ENCODE measurements around the gene GABBR1. TPM values are rescaled to one million over a fixed set of nuclear protein-coding genes. Genes with fewer than 3 reads are reported as not detected.
A peak's percentile ranks its signal among the peaks of the same experiment; 100 is the strongest.

GABBR1 gene
- total RNA-seq (10 to 100 TPM; 48.0 to 82.7 (median 74.8) TPM), total RNA-seq (3.7 to 58.6 (median 23.2) reads per million in 29 experiments)
- total RNA-seq (2013): 29.2 TPM

- Mint-ChIP-seq H3K9me3 (no peaks in the 10 kb centered on the region), H3K27ac (peak within 1 kb of the TSS; percentile 76 to 78), H3K4me3 (peak within 1 kb of the TSS; percentile 80 to 95 (median 89)), H3K4me1 (peaks cover 48 to 57% (median 52%) of the 10 kb centered on the region in 3 donors), H3K27me3 (peaks cover 0 to 2% of the 10 kb centered on the region in 2 donors), H3K36me3 (no peaks in the 10 kb centered on the region)
- DNase-seq (peak; percentile 36 to 78 (median 55)), ATAC-seq (replicated peaks in 1 of 4) (peak; percentile 80 to 84 (median 82))
- Histone ChIP-seq H3K4me1 (ENCODE audit: control insufficient read depth in 1 of 2, extremely low read depth in 1 of 2, insufficient read depth in 2 of 2, low read length in 2 of 2) (peaks cover 18 to 38% of the 10 kb centered on the region in 2 experiments), H3K9me3 (no peaks in the 10 kb centered on the region), H3K27me3 (replicated peaks in 1 of 2; ENCODE audit: control insufficient read depth in 2 of 2, extremely low read depth in 1 of 2, insufficient read depth in 2 of 2, low read length in 1 of 2) (peaks cover 0 to 14% of the 10 kb centered on the region in 2 experiments), H3K27ac (ENCODE audit: low read length) (peak within 1 kb of the TSS; percentile 52), H3K4me3 (ENCODE audit: control insufficient read depth in 1 of 2, extremely low read depth in 1 of 2, low read length in 1 of 2) (peak within 1 kb of the TSS; percentile 72 to 77), H3K36me3 (ENCODE audit: control insufficient read depth in 2 of 2, extremely low read depth in 1 of 2, insufficient read depth in 1 of 2, low read length in 1 of 2) (no peaks in the 10 kb centered on the region)
- 1% methylated on average over 24 of the region's 57 CpGs for WGBS (ENCODE audit: insufficient coverage)
- CTCF ChIA-PET: interaction anchor here in 1 of 2 donors (1.3 to 1.8 kb wide), 2 partner anchors 14 to 17 kb away, joined by 3 to 10 read pairs; no protein-coding TSS in a partner anchor
- POLR2A ChIA-PET: interaction anchor here in 1 of 2 donors (0.6 kb wide), 1 partner anchor 10 kb away, joined by 3 read pairs; no protein-coding TSS in a partner anchor
Observed at GRCh38 chr6:29632789-29633533, at the start of gene GABBR1. Gene GABBR1, minus strand, starts transcription at chr6:29633183. Its CDS starts 798 bp downstream, at chr6:29632385.

GRCh38 chr6:29681811-29682210, 48.8 kb upstream of the GABBR1 start:
- ATAC-seq (replicated peaks in 1 of 4): no peak
- CTCF ChIA-PET: no interaction called here

GRCh38 chr6:29680904-29681303, 47.9 kb upstream of the GABBR1 start, which contains the start of gene ZFP57:
Gene ZFP57, minus strand, starts transcription at chr6:29681152. Its CDS starts 4,149 bp downstream, at chr6:29677003.
- H3K4me1 Mint-ChIP-seq: peaks cover 10 to 23% (median 15%) of the 10 kb centered on the region in 3 donors
- Histone ChIP-seq H3K4me3 (ENCODE audit: control insufficient read depth in 1 of 2, extremely low read depth in 1 of 2, low read length in 1 of 2) (peak within 1 kb of the TSS in 1 of 2 donors; percentile 51), H3K27me3 (replicated peaks in 1 of 2; ENCODE audit: control insufficient read depth in 2 of 2, extremely low read depth in 1 of 2, insufficient read depth in 2 of 2, low read length in 1 of 2) (peaks cover 6 to 23% of the 10 kb centered on the region in 2 experiments), H3K4me1 (ENCODE audit: control insufficient read depth in 1 of 2, extremely low read depth in 1 of 2, insufficient read depth in 2 of 2, low read length in 2 of 2) (no peaks in the 10 kb centered on the region), H3K9me3 (no peaks in the 10 kb centered on the region), H3K27ac (ENCODE audit: low read length) (no peak within 1 kb of the TSS), H3K36me3 (ENCODE audit: control insufficient read depth in 2 of 2, extremely low read depth in 1 of 2, insufficient read depth in 1 of 2, low read length in 1 of 2) (no peaks in the 10 kb centered on the region)
- H3K27me3 Mint-ChIP-seq: peaks cover 3 to 10% of the 10 kb centered on the region in 2 donors
- ChIA-PET CTCF (no interaction called here), POLR2A (no interaction called here)
- peaks cover 0 to 4% (median 0%) of the 10 kb centered on the region in 3 donors for H3K9me3 Mint-ChIP-seq
- H3K36me3 Mint-ChIP-seq: no peaks in the 10 kb centered on the region
- H3K4me3 Mint-ChIP-seq: peak within 1 kb of the TSS in 1 of 3 donors; percentile 64
- ATAC-seq (replicated peaks in 1 of 4) (no peak), DNase-seq (no peak)
- no peak within 1 kb of the TSS for H3K27ac Mint-ChIP-seq
- WGBS (ENCODE audit: insufficient coverage): 40% methylated on average over 27 of the region's 31 CpGs

More at GRCh38 chr6:29681811-29682210, 48.8 kb upstream of the GABBR1 start:
- POLR2A ChIA-PET: interaction anchor here in 1 of 2 donors (0.6 kb wide), 1 partner anchor 56 kb away, joined by 3 read pairs; no protein-coding TSS in a partner anchor
- Histone ChIP-seq H3K27me3 (replicated peaks in 1 of 2; ENCODE audit: control insufficient read depth in 2 of 2, extremely low read depth in 1 of 2, insufficient read depth in 2 of 2, low read length in 1 of 2) (peaks cover 9 to 24% of the 10 kb centered on the region in 2 experiments), H3K36me3 (ENCODE audit: control insufficient read depth in 2 of 2, extremely low read depth in 1 of 2, insufficient read depth in 1 of 2, low read length in 1 of 2) (no peaks in the 10 kb centered on the region), H3K27ac (ENCODE audit: low read length) (no peak overlapping the region), H3K4me3 (ENCODE audit: control insufficient read depth in 1 of 2, extremely low read depth in 1 of 2, low read length in 1 of 2) (no peak overlapping the region), H3K4me1 (ENCODE audit: control insufficient read depth in 1 of 2, extremely low read depth in 1 of 2, insufficient read depth in 2 of 2, low read length in 2 of 2) (no peaks in the 10 kb centered on the region), H3K9me3 (no peaks in the 10 kb centered on the region)
- H3K4me3 Mint-ChIP-seq: no peak overlapping the region
- peaks cover 0 to 4% (median 0%) of the 10 kb centered on the region in 3 donors for H3K9me3 Mint-ChIP-seq
- DNase-seq: no peak
- H3K27ac Mint-ChIP-seq: no peak overlapping the region
- H3K4me1 Mint-ChIP-seq: peaks cover 6 to 19% (median 13%) of the 10 kb centered on the region in 3 donors
- peaks cover 3 to 10% of the 10 kb centered on the region in 2 donors for H3K27me3 Mint-ChIP-seq
- H3K36me3 Mint-ChIP-seq: no peaks in the 10 kb centered on the region
- WGBS (ENCODE audit: insufficient coverage): 80% methylated on average over 1 of the region's 8 CpGs

DNA sequence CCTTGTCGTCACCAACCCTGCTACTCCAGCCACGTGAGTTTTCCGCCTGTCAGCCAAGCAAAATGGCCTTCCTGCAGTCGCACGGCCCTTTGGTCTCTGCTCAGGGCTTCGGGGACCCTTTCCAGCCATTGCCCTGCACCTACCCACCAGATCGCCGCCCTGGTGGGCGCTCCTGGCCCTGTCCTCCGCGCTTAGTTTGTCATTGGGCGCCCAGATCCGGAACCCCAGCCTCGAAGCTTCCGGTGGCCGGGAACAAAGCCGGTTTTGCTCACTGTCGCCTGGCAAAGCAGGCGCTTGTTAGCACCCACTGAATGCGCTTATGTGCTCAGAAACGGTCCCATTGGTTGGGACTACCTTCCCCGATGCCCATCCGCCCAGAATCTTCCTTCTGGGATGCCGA, 47.4 kb upstream of the GABBR1 start:
- Histone ChIP-seq H3K27me3 (replicated peaks in 1 of 2; ENCODE audit: control insufficient read depth in 2 of 2, extremely low read depth in 1 of 2, insufficient read depth in 2 of 2, low read length in 1 of 2) (peaks cover 2 to 21% of the 10 kb centered on the region in 2 experiments), H3K4me3 (ENCODE audit: control insufficient read depth in 1 of 2, extremely low read depth in 1 of 2, low read length in 1 of 2) (peak overlapping the region in 1 of 2 donors; percentile 51), H3K27ac (ENCODE audit: low read length) (no peak overlapping the region), H3K36me3 (ENCODE audit: control insufficient read depth in 2 of 2, extremely low read depth in 1 of 2, insufficient read depth in 1 of 2, low read length in 1 of 2) (no peaks in the 10 kb centered on the region), H3K4me1 (ENCODE audit: control insufficient read depth in 1 of 2, extremely low read depth in 1 of 2, insufficient read depth in 2 of 2, low read length in 2 of 2) (no peaks in the 10 kb centered on the region), H3K9me3 (no peaks in the 10 kb centered on the region)
- POLR2A ChIA-PET: no interaction called here
- no peak for ATAC-seq (replicated peaks in 1 of 4)
- no peaks in the 10 kb centered on the region for H3K36me3 Mint-ChIP-seq
- WGBS (ENCODE audit: insufficient coverage): 63% methylated on average over 21 of the region's 24 CpGs
- DNase-seq: no peak
- H3K9me3 Mint-ChIP-seq: peaks cover 0 to 4% (median 0%) of the 10 kb centered on the region in 3 donors
- H3K27ac Mint-ChIP-seq: no peak overlapping the region
- CTCF ChIA-PET: no interaction called here
- H3K4me1 Mint-ChIP-seq: peaks cover 10 to 23% (median 15%) of the 10 kb centered on the region in 3 donors
- peaks cover 3 to 10% of the 10 kb centered on the region in 2 donors for H3K27me3 Mint-ChIP-seq
- peak overlapping the region in 1 of 3 donors; percentile 64 for H3K4me3 Mint-ChIP-seq

- Histone ChIP-seq H3K27ac (ENCODE audit: low read length) (no peak overlapping the region), H3K4me3 (ENCODE audit: control insufficient read depth in 1 of 2, extremely low read depth in 1 of 2, low read length in 1 of 2) (peak overlapping the region in 1 of 2 donors; percentile 51), H3K9me3 (no peaks in the 10 kb centered on the region), H3K36me3 (ENCODE audit: control insufficient read depth in 2 of 2, extremely low read depth in 1 of 2, insufficient read depth in 1 of 2, low read length in 1 of 2) (no peaks in the 10 kb centered on the region), H3K4me1 (ENCODE audit: control insufficient read depth in 1 of 2, extremely low read depth in 1 of 2, insufficient read depth in 2 of 2, low read length in 2 of 2) (no peaks in the 10 kb centered on the region), H3K27me3 (replicated peaks in 1 of 2; ENCODE audit: control insufficient read depth in 2 of 2, extremely low read depth in 1 of 2, insufficient read depth in 2 of 2, low read length in 1 of 2) (peaks cover under 1 to 21% of the 10 kb centered on the region in 2 experiments)
- 67% methylated on average over 7 of the region's 13 CpGs for WGBS (ENCODE audit: insufficient coverage)
- Mint-ChIP-seq H3K27ac (no peak overlapping the region), H3K27me3 (peaks cover 3 to 10% of the 10 kb centered on the region in 2 donors), H3K9me3 (peaks cover 0 to 3% (median 0%) of the 10 kb centered on the region in 3 donors), H3K4me3 (peak overlapping the region in 1 of 3 donors; percentile 64), H3K4me1 (peaks cover 10 to 22% (median 15%) of the 10 kb centered on the region in 3 donors), H3K36me3 (no peaks in the 10 kb centered on the region)
- CTCF ChIA-PET: no interaction called here
- ATAC-seq (replicated peaks in 1 of 4) (no peak), DNase-seq (no peak)
- POLR2A ChIA-PET: no interaction called here
Observed at GRCh38 chr6:29679962-29680361, 47.0 kb upstream of the GABBR1 start.

DNA sequence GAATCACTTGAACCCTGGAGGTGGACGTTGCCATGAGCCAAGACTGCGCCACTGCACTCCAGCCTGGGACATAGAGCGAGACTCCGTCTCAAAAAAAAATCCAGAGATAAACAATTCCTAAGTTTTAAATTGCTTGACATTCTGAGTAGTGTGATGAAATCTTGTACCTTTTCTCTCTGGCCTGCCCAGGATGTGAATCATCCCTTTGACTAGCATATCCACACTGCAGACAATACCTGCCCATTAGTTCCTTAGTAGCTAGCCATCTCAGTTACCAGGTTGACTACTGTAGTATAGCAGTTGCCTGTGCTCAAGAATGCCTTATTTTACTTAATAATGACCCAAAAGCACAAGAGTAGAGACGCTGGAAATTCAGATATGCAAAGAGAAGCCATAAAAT, 45.1 kb upstream of the GABBR1 start:
- Mint-ChIP-seq H3K27me3 (peaks cover 3 to 10% of the 10 kb centered on the region in 2 donors), H3K9me3 (no peaks in the 10 kb centered on the region), H3K4me3 (no peak overlapping the region), H3K4me1 (peaks cover 8 to 15% (median 8%) of the 10 kb centered on the region in 3 donors), H3K36me3 (no peaks in the 10 kb centered on the region), H3K27ac (no peak overlapping the region)
- H3K4me3 ChIP-seq (ENCODE audit: control insufficient read depth in 1 of 2, extremely low read depth in 1 of 2, low read length in 1 of 2): no peak overlapping the region
- whole genome bisulfite sequencing (ENCODE audit: insufficient coverage): 74% methylated on average over 4 of the region's 5 CpGs
- POLR2A ChIA-PET: no interaction called here
- ATAC-seq (replicated peaks in 1 of 4): no peak
- CTCF ChIA-PET: no interaction called here
- no peaks in the 10 kb centered on the region for H3K4me1 ChIP-seq (ENCODE audit: control insufficient read depth in 1 of 2, extremely low read depth in 1 of 2, insufficient read depth in 2 of 2, low read length in 2 of 2)
- no peak overlapping the region for H3K27ac ChIP-seq (ENCODE audit: low read length)
- H3K9me3 ChIP-seq: no peaks in the 10 kb centered on the region
- DNase-seq: no peak
- H3K36me3 ChIP-seq (ENCODE audit: control insufficient read depth in 2 of 2, extremely low read depth in 1 of 2, insufficient read depth in 1 of 2, low read length in 1 of 2): no peaks in the 10 kb centered on the region
- H3K27me3 ChIP-seq (replicated peaks in 1 of 2; ENCODE audit: control insufficient read depth in 2 of 2, extremely low read depth in 1 of 2, insufficient read depth in 2 of 2, low read length in 1 of 2): peaks cover 0 to 23% of the 10 kb centered on the region in 2 experiments
